ENCODE data around the gene VGF.

The VGF gene

GRCh38 chr7:101166909-101167644, 1.7 kb upstream of the VGF start:
- DNase-seq (ENCODE audit: low read depth in 4 of 4, low spot score in 1 of 4) = no peak

GRCh38 chr7:101166648-101166908, 1.2 kb upstream of the VGF start:
- no peak for DNase-seq (ENCODE audit: low read depth in 4 of 4, low spot score in 1 of 4)

- no peak for DNase-seq (ENCODE audit: low read depth in 4 of 4, low spot score in 1 of 4)
Observed at GRCh38 chr7:101165958-101166647, 734 bp upstream of the VGF start.

- no peak for DNase-seq (ENCODE audit: low read depth in 4 of 4, low spot score in 1 of 4)
Observed at GRCh38 chr7:101164071-101164840, 1.1 kb downstream of the VGF start.

GRCh38 chr7:101163279-101164070, 1.9 kb downstream of the VGF start:
- no peak for DNase-seq (ENCODE audit: low read depth in 4 of 4, low spot score in 1 of 4)

- no peak for DNase-seq (ENCODE audit: low read depth in 4 of 4, low spot score in 1 of 4)
Observed at GRCh38 chr7:101162551-101163278, 2.7 kb downstream of the VGF start.

GRCh38 chr7:101161692-101162471, 3.5 kb downstream of the VGF start:
- no peak for DNase-seq (ENCODE audit: low read depth in 4 of 4, low spot score in 1 of 4)

GRCh38 chr7:101160910-101161309, 4.5 kb downstream of the VGF start:
- no peak for DNase-seq (ENCODE audit: low read depth in 4 of 4, low spot score in 1 of 4)

- DNase-seq (ENCODE audit: low read depth in 4 of 4, low spot score in 1 of 4) = no peak
Observed at GRCh38 chr7:101159696-101160674, 5.4 kb downstream of the VGF start.

- DNase-seq (ENCODE audit: low read depth in 4 of 4, low spot score in 1 of 4) = no peak
Observed at GRCh38 chr7:101156866-101157589, 8.3 kb downstream of the VGF start.

- no peak for DNase-seq (ENCODE audit: low read depth in 4 of 4, low spot score in 1 of 4)
Observed at GRCh38 chr7:101156277-101156676, 9.1 kb downstream of the VGF start.

- no peak for DNase-seq (ENCODE audit: low read depth in 4 of 4, low spot score in 1 of 4)
Observed at GRCh38 chr7:101155303-101155702, 10.1 kb downstream of the VGF start.

GRCh38 chr7:101154693-101155102, 10.7 kb downstream of the VGF start:
- DNase-seq (ENCODE audit: low read depth in 4 of 4, low spot score in 1 of 4) = no peak

GRCh38 chr7:101153969-101154692, 11.2 kb downstream of the VGF start, which contains the start of gene AP1S1:
Gene AP1S1, plus strand, starts transcription at chr7:101154476. Its CDS starts 39 bp downstream, at chr7:101154515.
- DNase-seq (ENCODE audit: low read depth in 4 of 4, low spot score in 1 of 4) = peak; percentile 79 to 93 (median 90)

GRCh38 chr7:101151908-101152651, 13.3 kb downstream of the VGF start:
- DNase-seq (ENCODE audit: low read depth in 4 of 4, low spot score in 1 of 4) = no peak

- no peak for DNase-seq (ENCODE audit: low read depth in 4 of 4, low spot score in 1 of 4)
Observed at GRCh38 chr7:101140746-101141382, 24.5 kb downstream of the VGF start.

All from stimulated activated CD4-positive, alpha-beta T cell treated with anti-CD3 and anti-CD28 coated beads, Interleukin-1b, Interleukin-23, amount 100 ng/mL, for 24 hours (primary cell).